ENCODE results near the gene MPG. TPM values are rescaled to one million over a fixed set of nuclear protein-coding genes. Genes with fewer than 3 reads are reported as not detected.

The MPG gene
- total and polyA plus RNA-seq, 2 experiments from 2014 or later: 38.0 to 91.1 TPM

DNA sequence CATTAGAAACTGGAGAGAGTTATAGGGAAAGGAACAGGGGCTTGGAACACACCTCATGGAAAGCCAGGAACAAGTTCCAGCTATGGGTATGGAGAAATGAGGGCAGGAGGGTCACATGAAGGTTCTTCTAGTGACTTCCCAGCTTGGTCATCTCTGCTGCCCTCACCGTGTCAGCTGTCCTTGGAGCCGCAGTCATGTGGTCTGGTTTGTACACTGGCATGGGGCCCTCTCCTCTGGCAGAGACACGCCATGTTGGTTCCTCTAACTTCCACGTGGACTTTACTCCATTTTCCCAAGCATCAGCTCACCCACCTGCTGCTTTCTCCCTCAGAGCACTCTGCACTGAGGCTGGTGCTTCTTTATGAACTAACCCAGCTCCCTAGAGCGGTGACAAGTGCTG lies 26.3 kb downstream of the MPG start:
- Histone ChIP-seq H4K20me1 (replicated peaks; ENCODE audit: insufficient read depth) (peaks cover 7% of the 10 kb centered on the region), H3K79me2 (replicated peaks; ENCODE audit: insufficient read depth) (no peaks in the 10 kb centered on the region), H3K27ac (ENCODE audit: low read depth) (no peak overlapping the region), H2AFZ (no peak overlapping the region), H3K4me2 (no peak overlapping the region), H3K4me1 (ENCODE audit: insufficient read depth) (no peaks in the 10 kb centered on the region), H3F3A (replicated peaks; ENCODE audit: low read depth) (0 out of 2 replicates have a peak, but pooled peaks cover 16% of the 10 kb centered on the region), H3K4me3 (no peak overlapping the region), H3K27me3 (ENCODE audit: insufficient read depth) (no peaks in the 10 kb centered on the region), H3K9me2 (ENCODE audit: insufficient read depth) (no peaks in the 10 kb centered on the region), H3K36me3 (ENCODE audit: insufficient read depth) (no peaks in the 10 kb centered on the region)
- no peak for ATAC-seq
- H3K27me3 Mint-ChIP-seq (ENCODE audit: insufficient read depth, low read depth, poor library complexity): peaks cover 11% of the 10 kb centered on the region
- no peaks in the 10 kb centered on the region for H3K4me1 Mint-ChIP-seq
- H3K36me3 Mint-ChIP-seq (ENCODE audit: low read depth): peaks cover 3% of the 10 kb centered on the region; the same call in 1 of the 3 replicates
- no peak for DNase-seq (ENCODE audit: low spot score)
- H3K27ac Mint-ChIP-seq: no peak overlapping the region
- TF ChIP-seq CREB1 (CRISPR knock-in tag; IDR thresholded peaks at IDR 0.05; ENCODE audit: low read depth): no peak
- TF ChIP-seq, protein P1, sequence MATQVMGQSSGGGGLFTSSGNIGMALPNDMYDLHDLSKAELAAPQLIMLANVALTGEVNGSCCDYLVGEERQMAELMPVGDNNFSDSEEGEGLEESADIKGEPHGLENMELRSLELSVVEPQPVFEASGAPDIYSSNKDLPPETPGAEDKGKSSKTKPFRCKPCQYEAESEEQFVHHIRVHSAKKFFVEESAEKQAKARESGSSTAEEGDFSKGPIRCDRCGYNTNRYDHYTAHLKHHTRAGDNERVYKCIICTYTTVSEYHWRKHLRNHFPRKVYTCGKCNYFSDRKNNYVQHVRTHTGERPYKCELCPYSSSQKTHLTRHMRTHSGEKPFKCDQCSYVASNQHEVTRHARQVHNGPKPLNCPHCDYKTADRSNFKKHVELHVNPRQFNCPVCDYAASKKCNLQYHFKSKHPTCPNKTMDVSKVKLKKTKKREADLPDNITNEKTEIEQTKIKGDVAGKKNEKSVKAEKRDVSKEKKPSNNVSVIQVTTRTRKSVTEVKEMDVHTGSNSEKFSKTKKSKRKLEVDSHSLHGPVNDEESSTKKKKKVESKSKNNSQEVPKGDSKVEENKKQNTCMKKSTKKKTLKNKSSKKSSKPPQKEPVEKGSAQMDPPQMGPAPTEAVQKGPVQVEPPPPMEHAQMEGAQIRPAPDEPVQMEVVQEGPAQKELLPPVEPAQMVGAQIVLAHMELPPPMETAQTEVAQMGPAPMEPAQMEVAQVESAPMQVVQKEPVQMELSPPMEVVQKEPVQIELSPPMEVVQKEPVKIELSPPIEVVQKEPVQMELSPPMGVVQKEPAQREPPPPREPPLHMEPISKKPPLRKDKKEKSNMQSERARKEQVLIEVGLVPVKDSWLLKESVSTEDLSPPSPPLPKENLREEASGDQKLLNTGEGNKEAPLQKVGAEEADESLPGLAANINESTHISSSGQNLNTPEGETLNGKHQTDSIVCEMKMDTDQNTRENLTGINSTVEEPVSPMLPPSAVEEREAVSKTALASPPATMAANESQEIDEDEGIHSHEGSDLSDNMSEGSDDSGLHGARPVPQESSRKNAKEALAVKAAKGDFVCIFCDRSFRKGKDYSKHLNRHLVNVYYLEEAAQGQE (IDR thresholded peaks at IDR 0.05; ENCODE audit: unreplicated experiment): no peak
- TF ChIP-seq ZNF331 (CRISPR knock-in tag; IDR thresholded peaks at IDR 0.05; ENCODE audit: low read depth): no peak
- TF ChIP-seq ETS1 (IDR thresholded peaks at IDR 0.05): no peak
- TF ChIP-seq EZH2phosphoT487 (IDR thresholded peaks at IDR 0.05; ENCODE audit: unreplicated experiment): no peak
- TF ChIP-seq, protein P2, sequence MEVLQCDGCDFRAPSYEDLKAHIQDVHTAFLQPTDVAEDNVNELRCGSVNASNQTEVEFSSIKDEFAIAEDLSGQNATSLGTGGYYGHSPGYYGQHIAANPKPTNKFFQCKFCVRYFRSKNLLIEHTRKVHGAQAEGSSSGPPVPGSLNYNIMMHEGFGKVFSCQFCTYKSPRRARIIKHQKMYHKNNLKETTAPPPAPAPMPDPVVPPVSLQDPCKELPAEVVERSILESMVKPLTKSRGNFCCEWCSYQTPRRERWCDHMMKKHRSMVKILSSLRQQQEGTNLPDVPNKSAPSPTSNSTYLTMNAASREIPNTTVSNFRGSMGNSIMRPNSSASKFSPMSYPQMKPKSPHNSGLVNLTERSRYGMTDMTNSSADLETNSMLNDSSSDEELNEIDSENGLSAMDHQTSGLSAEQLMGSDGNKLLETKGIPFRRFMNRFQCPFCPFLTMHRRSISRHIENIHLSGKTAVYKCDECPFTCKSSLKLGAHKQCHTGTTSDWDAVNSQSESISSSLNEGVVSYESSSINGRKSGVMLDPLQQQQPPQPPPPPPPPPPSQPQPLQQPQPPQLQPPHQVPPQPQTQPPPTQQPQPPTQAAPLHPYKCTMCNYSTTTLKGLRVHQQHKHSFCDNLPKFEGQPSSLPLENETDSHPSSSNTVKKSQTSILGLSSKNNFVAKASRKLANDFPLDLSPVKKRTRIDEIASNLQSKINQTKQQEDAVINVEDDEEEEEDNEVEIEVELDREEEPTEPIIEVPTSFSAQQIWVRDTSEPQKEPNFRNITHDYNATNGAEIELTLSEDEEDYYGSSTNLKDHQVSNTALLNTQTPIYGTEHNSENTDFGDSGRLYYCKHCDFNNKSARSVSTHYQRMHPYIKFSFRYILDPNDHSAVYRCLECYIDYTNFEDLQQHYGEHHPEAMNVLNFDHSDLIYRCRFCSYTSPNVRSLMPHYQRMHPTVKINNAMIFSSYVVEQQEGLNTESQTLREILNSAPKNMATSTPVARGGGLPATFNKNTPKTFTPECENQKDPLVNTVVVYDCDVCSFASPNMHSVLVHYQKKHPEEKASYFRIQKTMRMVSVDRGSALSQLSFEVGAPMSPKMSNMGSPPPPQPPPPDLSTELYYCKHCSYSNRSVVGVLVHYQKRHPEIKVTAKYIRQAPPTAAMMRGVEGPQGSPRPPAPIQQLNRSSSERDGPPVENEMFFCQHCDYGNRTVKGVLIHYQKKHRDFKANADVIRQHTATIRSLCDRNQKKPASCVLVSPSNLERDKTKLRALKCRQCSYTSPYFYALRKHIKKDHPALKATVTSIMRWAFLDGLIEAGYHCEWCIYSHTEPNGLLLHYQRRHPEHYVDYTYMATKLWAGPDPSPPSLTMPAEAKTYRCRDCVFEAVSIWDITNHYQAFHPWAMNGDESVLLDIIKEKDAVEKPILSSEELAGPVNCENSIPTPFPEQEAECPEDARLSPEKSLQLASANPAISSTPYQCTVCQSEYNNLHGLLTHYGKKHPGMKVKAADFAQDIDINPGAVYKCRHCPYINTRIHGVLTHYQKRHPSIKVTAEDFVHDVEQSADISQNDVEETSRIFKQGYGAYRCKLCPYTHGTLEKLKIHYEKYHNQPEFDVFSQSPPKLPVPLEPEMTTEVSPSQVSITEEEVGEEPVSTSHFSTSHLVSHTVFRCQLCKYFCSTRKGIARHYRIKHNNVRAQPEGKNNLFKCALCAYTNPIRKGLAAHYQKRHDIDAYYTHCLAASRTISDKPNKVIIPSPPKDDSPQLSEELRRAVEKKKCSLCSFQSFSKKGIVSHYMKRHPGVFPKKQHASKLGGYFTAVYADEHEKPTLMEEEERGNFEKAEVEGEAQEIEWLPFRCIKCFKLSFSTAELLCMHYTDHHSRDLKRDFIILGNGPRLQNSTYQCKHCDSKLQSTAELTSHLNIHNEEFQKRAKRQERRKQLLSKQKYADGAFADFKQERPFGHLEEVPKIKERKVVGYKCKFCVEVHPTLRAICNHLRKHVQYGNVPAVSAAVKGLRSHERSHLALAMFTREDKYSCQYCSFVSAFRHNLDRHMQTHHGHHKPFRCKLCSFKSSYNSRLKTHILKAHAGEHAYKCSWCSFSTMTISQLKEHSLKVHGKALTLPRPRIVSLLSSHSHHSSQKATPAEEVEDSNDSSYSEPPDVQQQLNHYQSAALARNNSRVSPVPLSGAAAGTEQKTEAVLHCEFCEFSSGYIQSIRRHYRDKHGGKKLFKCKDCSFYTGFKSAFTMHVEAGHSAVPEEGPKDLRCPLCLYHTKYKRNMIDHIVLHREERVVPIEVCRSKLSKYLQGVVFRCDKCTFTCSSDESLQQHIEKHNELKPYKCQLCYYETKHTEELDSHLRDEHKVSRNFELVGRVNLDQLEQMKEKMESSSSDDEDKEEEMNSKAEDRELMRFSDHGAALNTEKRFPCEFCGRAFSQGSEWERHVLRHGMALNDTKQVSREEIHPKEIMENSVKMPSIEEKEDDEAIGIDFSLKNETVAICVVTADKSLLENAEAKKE (CRISPR knock-in tag; IDR thresholded peaks at IDR 0.05): no peak
- no peak for TF ChIP-seq POLR2AphosphoS5 (IDR thresholded peaks at IDR 0.05; ENCODE audit: low read depth)
- no peak for TF ChIP-seq ZNF114 (CRISPR knock-in tag; IDR thresholded peaks at IDR 0.05)
- TF ChIP-seq JUNB (IDR thresholded peaks at IDR 0.05; ENCODE audit: unreplicated experiment): no peak
- TF ChIP-seq, protein P3, sequence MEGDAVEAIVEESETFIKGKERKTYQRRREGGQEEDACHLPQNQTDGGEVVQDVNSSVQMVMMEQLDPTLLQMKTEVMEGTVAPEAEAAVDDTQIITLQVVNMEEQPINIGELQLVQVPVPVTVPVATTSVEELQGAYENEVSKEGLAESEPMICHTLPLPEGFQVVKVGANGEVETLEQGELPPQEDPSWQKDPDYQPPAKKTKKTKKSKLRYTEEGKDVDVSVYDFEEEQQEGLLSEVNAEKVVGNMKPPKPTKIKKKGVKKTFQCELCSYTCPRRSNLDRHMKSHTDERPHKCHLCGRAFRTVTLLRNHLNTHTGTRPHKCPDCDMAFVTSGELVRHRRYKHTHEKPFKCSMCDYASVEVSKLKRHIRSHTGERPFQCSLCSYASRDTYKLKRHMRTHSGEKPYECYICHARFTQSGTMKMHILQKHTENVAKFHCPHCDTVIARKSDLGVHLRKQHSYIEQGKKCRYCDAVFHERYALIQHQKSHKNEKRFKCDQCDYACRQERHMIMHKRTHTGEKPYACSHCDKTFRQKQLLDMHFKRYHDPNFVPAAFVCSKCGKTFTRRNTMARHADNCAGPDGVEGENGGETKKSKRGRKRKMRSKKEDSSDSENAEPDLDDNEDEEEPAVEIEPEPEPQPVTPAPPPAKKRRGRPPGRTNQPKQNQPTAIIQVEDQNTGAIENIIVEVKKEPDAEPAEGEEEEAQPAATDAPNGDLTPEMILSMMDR (conservative IDR thresholded peaks at IDR 0.05; ENCODE audit: low read depth in 2 of 2): no peak
- no peak for TF ChIP-seq NANOG (IDR thresholded peaks at IDR 0.05; ENCODE audit: borderline replicate concordance)
- TF ChIP-seq STAT1 (IDR thresholded peaks at IDR 0.05; ENCODE audit: unreplicated experiment): no peak
- TF ChIP-seq EZH2 (IDR thresholded peaks at IDR 0.05; ENCODE audit: low read depth, unreplicated experiment): no peak
- no peaks in the 10 kb centered on the region for H3K9me3 Mint-ChIP-seq
- no peak overlapping the region for H3K4me3 Mint-ChIP-seq

Data from GM23338 (cell line).